Measurements from ENCODE around the gene RTEL1. TPM values are rescaled to one million over a fixed set of nuclear protein-coding genes. Genes with fewer than 3 reads are reported as not detected.
A peak's percentile ranks its signal among the peaks of the same experiment; 100 is the strongest.

Gene RTEL1
- total RNA-seq, 3 donors from 2014 or later (not counting 1 experiment from before 2014, with no cell fraction given) = 36.3 to 52.0 (median 40.4) TPM

DNA sequence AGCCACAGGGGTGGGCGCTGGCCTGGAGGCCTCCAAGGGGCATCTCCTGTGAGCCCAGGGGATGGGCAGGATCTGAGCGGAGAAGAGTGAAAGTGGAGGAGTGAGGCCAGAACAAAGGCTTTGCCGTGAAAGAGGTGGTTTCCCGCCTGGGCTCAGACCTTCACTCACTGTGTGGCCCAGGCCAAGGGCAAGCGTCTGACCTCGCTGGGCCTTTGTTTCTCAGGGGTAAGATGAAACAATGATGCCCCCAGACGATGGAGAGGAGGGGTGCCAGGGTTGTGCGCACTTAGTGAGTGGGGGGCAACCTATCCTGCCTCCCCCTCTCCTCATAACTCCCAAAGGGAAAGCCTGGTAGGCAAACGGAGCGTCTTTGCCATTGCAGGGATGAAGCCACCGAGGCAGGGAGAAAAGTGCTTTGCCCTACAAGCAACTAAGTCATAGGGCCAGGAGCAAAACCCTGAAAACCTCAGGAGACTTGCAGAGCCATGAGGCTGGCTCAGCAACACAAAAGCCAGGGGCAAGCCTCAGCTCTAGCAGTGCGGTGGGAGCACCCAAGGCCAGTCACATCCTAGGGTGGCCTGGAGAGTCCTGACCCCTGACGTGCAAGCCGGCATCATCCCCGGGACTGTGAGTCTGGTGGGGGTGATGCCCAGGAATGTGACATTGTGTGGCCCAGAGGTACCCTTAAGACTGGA lies 4.0 kb upstream of the RTEL1 start:
- Mint-ChIP-seq H3K27ac (no peak overlapping the region), H3K27me3 (ENCODE audit: low read depth in 2 of 2) (peaks cover 0 to 10% of the 10 kb centered on the region in 2 donors), H3K36me3 (no peaks in the 10 kb centered on the region), H3K4me3 (peak overlapping the region; percentile 56), H3K9me3 (no peaks in the 10 kb centered on the region), H3K4me1 (peaks cover 20 to 29% of the 10 kb centered on the region in 2 donors)
- intact Hi-C loops (cut with micrococcal nuclease) = no loop called here
- 46% methylated on average over 14 of the region's 15 CpGs for WGBS (ENCODE audit: insufficient coverage)
- Histone ChIP-seq H3K27ac (ENCODE audit: low read length) (no peak overlapping the region), H3K27me3 (ENCODE audit: control insufficient read depth, insufficient read depth, low read length) (peaks cover 12% of the 10 kb centered on the region), H3K4me3 (ENCODE audit: low read length) (peak overlapping the region; percentile 32), H3K36me3 (ENCODE audit: control insufficient read depth, insufficient read depth, low read length) (no peaks in the 10 kb centered on the region), H3K4me1 (ENCODE audit: control insufficient read depth, insufficient read depth, low read length) (peaks cover 44% of the 10 kb centered on the region), H3K9me3 (ENCODE audit: control insufficient read depth, insufficient read depth, low read length) (no peaks in the 10 kb centered on the region)
- TF ChIP-seq, protein P1, sequence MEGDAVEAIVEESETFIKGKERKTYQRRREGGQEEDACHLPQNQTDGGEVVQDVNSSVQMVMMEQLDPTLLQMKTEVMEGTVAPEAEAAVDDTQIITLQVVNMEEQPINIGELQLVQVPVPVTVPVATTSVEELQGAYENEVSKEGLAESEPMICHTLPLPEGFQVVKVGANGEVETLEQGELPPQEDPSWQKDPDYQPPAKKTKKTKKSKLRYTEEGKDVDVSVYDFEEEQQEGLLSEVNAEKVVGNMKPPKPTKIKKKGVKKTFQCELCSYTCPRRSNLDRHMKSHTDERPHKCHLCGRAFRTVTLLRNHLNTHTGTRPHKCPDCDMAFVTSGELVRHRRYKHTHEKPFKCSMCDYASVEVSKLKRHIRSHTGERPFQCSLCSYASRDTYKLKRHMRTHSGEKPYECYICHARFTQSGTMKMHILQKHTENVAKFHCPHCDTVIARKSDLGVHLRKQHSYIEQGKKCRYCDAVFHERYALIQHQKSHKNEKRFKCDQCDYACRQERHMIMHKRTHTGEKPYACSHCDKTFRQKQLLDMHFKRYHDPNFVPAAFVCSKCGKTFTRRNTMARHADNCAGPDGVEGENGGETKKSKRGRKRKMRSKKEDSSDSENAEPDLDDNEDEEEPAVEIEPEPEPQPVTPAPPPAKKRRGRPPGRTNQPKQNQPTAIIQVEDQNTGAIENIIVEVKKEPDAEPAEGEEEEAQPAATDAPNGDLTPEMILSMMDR (IDR thresholded peaks at IDR 0.05) = no peak
- ATAC-seq = no peak
- DNase-seq = no peak

DNA sequence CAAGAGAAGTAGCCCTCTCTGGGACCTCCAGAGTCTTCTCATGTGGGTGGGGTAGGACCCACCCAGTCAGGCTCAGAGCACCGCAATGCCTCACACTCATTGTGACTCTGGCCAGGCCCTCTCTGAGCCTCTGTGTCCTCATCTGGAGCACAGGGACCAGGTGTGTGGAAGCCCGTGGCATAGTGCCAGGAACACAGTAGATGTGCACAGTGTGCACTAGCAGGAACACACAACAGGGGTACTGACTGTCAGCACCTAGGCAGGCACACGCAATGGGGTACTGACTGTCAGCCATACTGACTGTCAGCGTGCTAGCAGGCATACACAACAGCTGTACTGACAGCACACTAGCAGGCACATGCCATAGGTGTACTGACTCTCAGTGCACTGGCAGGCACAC lies 2.9 kb upstream of the RTEL1 start:
- TF ChIP-seq, protein P1 (IDR thresholded peaks at IDR 0.05) = no peak
- H3K27me3 Mint-ChIP-seq (ENCODE audit: low read depth in 2 of 2) = peaks cover 0 to 10% of the 10 kb centered on the region in 2 donors
- Histone ChIP-seq H3K4me3 (ENCODE audit: low read length) (no peak overlapping the region), H3K27ac (ENCODE audit: low read length) (no peak overlapping the region), H3K27me3 (ENCODE audit: control insufficient read depth, insufficient read depth, low read length) (peaks cover 12% of the 10 kb centered on the region), H3K9me3 (ENCODE audit: control insufficient read depth, insufficient read depth, low read length) (no peaks in the 10 kb centered on the region), H3K4me1 (ENCODE audit: control insufficient read depth, insufficient read depth, low read length) (peaks cover 48% of the 10 kb centered on the region), H3K36me3 (ENCODE audit: control insufficient read depth, insufficient read depth, low read length) (no peaks in the 10 kb centered on the region)
- DNase-seq (no peak), ATAC-seq (no peak)
- no peaks in the 10 kb centered on the region for H3K36me3 Mint-ChIP-seq
- no peak overlapping the region for H3K4me3 Mint-ChIP-seq
- H3K9me3 Mint-ChIP-seq = no peaks in the 10 kb centered on the region
- WGBS (ENCODE audit: insufficient coverage) = 97% methylated on average over 4 of the region's 4 CpGs
- H3K4me1 Mint-ChIP-seq = peaks cover 27 to 37% of the 10 kb centered on the region in 2 donors
- intact Hi-C loops (cut with micrococcal nuclease) = loop anchor here (5.0 kb wide), 1 partner anchor 118 kb away; the partner anchor contains the start of gene PTK6
- H3K27ac Mint-ChIP-seq = no peak overlapping the region

DNA sequence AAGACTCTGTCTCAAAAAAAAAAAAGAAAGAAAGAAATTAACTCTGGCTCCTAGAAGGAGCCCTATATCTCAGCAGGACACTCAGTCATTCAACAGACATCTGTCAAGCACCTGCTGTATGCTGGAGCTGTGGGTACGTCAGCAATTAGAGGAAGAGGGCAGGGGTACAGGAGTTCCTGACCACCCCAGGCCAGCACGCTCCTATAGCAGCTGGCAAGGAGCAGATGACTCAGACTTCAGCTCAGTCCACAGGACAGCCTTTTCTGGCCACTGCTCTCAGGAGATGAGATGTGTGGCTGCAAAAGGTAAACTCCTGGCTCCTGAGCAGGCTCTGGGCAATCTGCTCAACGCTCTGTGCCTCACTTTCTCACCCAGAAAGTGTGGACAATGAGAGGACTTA lies 1.7 kb upstream of the RTEL1 start:
- DNase-seq (no peak), ATAC-seq (no peak)
- Histone ChIP-seq H3K36me3 (ENCODE audit: control insufficient read depth, insufficient read depth, low read length) (no peaks in the 10 kb centered on the region), H3K27me3 (ENCODE audit: control insufficient read depth, insufficient read depth, low read length) (peaks cover 12% of the 10 kb centered on the region), H3K4me3 (ENCODE audit: low read length) (no peak overlapping the region), H3K27ac (ENCODE audit: low read length) (no peak overlapping the region), H3K4me1 (ENCODE audit: control insufficient read depth, insufficient read depth, low read length) (peaks cover 48% of the 10 kb centered on the region), H3K9me3 (ENCODE audit: control insufficient read depth, insufficient read depth, low read length) (no peaks in the 10 kb centered on the region)
- Mint-ChIP-seq H3K36me3 (no peaks in the 10 kb centered on the region), H3K27me3 (ENCODE audit: low read depth in 2 of 2) (peaks cover 0 to 10% of the 10 kb centered on the region in 2 donors), H3K4me3 (peak overlapping the region; percentile 97), H3K27ac (no peak overlapping the region), H3K9me3 (no peaks in the 10 kb centered on the region), H3K4me1 (peaks cover 25 to 35% of the 10 kb centered on the region in 2 donors)
- TF ChIP-seq, protein P1 (IDR thresholded peaks at IDR 0.05) = no peak
- intact Hi-C loops (cut with micrococcal nuclease) = loop anchor here (5.0 kb wide), 1 partner anchor 119 kb away; the partner anchor contains the start of gene PTK6
- 91% methylated on average over 3 of the region's 3 CpGs for WGBS (ENCODE audit: insufficient coverage)

Data from natural killer cell (primary cell).